Activated T-helper 9 cell treated with anti-CD3 and anti-CD28 coated beads, Interleukin-2, amount 50 U/mL, for 16 hours (primary cell): ENCODE measurements around the gene ARMC2.
A peak's percentile ranks its signal among the peaks of the same experiment; 100 is the strongest.

Experiments
- DNase-seq: peaks from one replicate; pipeline ENCODE4 v3.0.0-alpha.2; 2020; ENCODE audit warnings: low read depth

ARMC2 gene

DNA sequence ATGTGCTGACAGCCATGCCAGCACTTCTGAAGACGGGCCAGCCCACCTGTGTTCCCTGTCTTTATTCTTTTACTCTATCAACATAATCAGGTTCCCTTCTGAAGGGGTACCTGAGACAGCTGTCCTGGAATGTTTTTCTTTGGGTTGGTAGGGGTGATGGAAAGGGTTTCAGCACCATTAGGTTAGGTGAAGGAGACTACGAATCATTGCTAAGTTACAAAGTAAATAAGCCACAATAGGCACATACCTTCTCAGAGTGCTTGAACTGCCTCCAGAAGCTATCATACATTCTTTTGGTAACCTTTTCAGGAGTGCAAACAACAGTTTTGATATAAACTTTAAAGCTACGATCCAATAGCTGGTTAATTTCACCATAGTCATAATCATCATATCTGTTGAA lies 140.1 kb downstream of the ARMC2 start:
- DNase-seq, result no peak

- no peak for DNase-seq
These were observed 140.5 kb downstream of the ARMC2 start for GRCh38 chr6:108988765-108989164.

- no peak for DNase-seq
These were observed 141.5 kb downstream of the ARMC2 start for GRCh38 chr6:108989700-108990099.

DNA sequence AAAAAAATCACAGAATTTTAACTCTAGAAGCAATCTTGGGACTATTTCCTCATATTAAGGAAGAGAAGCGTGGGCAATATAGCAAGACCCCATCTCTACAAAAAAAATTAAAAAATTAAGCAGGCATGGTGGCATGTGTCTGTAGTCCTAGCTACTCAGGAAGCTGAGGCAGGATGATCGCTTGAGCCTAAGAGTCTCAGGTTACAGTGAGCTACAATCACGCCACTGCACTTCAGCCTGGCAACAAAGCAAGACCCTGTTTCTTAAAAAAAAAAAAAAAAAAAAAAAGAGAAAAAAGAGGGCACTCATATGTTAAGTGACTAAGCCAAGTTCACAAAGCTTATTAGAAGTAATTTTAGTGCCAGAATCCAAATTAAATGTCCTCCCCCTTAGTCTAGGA lies 145.7 kb downstream of the ARMC2 start:
- DNase-seq, result no peak

GRCh38 chr6:108995296-108995695 lies 147.1 kb downstream of the ARMC2 start:
- DNase-seq, result no peak

DNA sequence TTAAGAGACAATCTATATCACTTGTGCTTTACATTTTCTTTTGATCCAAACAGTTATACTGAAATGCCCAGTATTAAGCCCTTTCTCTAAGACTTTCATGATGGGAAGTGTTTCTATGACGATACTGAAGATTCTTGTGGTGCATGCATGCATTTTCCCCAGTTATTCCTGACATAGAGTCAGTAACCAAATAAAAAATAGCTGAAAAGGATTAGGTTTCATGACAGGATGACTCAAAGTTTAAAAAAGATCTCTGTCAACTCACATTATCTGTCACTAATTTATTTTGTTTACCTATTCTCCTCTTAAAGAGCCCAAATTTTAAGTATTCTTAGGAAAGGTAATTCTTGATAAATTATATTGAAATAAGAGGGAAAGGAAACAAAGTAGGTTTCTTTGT lies 148.0 kb downstream of the ARMC2 start:
- DNase-seq, result no peak

- DNase-seq, result no peak
These were observed 150.3 kb downstream of the ARMC2 start for GRCh38 chr6:108998485-108998884.

DNA sequence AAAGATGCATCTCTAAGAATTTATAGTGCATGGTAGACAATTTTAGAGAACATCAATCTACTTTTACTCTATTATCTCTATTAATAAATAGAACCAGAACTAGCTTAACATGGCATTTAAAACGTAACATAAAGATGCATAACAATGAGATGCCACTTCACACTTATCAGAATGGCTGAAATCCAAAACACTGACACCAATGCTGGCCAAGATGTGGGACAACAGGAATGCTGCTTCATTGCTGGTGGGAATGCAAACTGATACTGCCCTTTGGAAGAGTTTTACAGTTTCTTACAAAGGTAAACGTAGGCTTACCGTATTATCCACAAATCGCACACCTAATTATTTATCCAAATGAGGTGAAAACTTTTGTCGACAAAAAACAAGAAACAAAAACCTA lies 151.2 kb downstream of the ARMC2 start:
- DNase-seq, result no peak

DNA sequence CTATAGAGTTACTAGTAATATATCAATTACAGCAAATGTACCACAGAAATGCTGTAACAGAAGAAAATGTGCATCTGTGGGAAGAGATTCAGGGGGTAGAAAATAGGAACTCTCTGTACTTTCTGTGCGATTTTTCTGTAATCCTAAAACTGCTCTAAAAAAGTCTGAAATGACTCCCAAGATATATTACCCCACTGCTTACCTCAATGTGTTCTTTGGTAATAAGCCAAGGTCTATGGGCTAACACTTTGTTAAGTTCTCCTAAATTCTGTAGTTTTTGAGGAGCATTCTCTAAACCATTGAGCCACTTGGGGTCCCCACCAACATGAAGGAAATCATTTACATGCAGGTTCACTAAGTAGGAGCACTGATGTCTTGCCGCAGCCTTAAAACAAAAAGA lies 152.1 kb downstream of the ARMC2 start:
- no peak for DNase-seq

DNA sequence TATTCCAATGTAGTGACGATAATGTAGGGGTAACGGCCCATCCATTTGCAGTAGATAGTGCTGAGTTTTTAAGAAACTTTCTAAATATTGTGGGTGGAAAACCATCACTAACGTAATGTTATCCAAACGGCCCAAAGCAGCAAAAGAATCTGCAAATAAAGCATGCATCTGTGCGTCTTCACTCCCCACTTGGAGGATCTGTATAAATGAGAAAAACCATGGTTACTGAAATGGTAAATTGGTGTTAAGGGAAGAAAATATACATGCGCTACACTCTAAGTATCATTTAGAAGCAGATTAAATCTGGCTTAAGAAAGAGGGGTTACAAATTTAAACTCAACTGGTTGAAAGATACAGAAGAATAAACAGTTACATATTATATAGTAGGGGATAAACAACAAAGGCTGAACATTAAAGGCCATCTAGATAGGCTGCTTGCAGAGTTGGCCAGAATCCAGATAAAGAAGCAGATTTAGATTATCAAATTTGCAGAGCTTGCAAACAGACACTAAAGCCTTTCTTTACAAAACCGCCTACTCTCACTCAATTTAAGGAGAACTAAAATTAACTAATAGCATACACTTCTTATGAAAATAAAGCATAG lies 153.2 kb downstream of the ARMC2 start:
- DNase-seq, result no peak

- DNase-seq, result no peak
These were observed 154.0 kb downstream of the ARMC2 start for GRCh38 chr6:109002051-109002697.

- no peak for DNase-seq
These were observed 154.7 kb downstream of the ARMC2 start for GRCh38 chr6:109002882-109003281.

- DNase-seq, result no peak
These were observed 158.6 kb downstream of the ARMC2 start for GRCh38 chr6:109006818-109007217.

GRCh38 chr6:109007521-109007920 lies 159.3 kb downstream of the ARMC2 start:
- no peak for DNase-seq

DNA sequence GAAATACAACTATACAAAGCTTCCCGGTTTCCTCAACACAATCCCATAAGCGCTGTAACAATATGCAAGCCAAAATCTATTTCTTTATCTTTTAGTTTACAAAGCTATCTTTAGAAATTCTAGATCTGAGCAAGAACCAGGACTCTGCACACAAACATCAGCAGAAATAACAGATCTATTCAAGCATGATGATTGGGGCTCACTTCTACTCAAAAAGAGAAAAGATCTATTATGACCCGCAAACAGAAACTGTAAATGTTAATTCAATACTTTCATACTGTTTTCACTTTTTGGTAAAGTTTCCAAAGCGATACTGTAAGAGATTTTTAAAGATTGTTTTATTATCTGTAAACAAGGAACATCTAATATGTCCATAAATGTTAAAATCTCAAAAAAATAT lies 159.8 kb downstream of the ARMC2 start:
- DNase-seq, result no peak

GRCh38 chr6:109008537-109009235 lies 160.5 kb downstream of the ARMC2 start:
- peak; percentile 6 for DNase-seq

DNA sequence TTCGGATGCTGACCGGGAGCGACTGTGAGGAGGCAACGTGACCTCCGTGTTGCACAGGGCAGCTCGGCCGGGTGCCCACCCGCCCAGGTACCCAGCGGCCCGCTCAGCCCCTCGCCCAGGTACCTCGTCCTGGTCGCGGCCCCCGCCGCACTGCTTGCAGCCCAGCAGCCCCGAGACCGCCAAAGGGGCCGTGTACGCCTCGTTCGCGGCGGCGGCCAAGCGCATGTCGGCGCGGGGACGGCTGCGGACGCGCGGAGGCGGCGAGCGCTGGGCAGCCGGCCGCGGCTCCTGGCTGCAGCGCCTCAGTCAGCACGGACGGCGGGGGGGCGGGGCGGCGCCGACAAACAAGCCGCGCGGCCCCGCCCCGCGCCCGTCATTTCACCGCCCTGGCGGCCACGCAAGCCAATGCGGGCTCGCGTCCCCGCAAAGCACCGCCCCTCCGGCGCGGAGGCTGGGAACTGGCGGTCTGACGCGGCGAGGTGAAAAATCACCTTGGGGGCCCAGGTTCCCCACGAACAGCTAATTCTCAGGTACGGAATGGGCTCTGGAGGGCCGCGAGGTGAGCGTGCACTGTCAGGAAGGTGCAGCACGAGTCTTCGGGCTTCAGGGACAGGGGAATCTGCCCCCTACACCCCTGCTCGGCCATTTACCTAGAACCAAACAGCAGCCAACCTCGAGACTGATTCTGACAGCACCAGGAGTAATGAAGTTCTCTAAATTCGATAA lies 161.2 kb downstream of the ARMC2 start:
- DNase-seq, result peak; percentile 91

DNA sequence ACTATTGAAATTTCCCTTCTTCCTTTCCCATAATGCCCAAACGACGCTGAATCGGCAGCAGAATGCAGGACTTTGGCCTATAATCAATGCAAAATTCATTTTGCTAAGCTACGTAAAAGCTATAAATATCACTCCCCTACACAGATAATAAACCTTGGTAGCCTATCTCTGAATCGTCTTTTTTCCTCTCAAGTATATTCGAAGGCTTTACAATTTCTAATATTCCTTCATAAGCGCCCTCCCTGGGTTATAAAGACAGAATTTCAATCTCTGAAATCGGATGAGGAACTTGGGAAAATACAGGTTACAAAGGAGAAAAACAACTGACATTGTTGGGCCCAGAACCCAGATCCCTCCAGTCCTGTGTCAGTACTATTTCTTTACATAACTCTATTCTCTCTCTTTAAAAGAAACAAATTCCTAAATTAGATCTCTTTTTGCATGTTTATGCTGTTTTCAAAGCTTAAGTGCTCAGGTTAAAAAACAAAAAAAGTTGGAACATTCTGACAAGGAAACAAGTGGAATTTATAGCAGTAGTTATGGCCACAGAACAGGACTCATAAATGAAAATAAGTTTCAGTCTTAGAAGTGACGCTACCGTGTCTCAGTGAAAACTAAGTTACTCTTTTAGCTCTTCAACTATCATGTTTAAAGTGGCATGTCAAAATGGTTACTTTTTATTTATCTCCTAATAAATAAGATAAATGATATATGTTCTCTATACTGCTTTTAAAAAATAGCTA lies 161.9 kb downstream of the ARMC2 start:
- DNase-seq, result no peak

DNA sequence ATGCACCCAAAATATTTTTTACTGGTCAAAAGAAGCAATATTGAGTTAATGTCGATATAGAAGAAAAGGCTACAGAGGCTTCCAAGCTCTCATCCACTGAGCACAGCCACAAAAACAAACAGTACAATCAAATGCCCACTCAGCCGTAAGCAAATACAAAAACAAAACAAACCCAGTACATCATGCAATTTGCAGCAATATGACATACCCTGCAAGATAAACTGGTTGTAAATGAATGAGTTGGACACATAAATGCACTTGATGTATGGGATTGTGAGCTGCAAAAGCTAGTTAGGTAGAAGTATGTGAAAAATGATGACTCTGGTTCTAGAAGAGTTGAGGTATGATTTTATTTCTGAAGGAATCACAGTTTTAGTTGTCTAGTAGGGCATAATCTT lies 162.5 kb downstream of the ARMC2 start:
- no peak for DNase-seq

DNA sequence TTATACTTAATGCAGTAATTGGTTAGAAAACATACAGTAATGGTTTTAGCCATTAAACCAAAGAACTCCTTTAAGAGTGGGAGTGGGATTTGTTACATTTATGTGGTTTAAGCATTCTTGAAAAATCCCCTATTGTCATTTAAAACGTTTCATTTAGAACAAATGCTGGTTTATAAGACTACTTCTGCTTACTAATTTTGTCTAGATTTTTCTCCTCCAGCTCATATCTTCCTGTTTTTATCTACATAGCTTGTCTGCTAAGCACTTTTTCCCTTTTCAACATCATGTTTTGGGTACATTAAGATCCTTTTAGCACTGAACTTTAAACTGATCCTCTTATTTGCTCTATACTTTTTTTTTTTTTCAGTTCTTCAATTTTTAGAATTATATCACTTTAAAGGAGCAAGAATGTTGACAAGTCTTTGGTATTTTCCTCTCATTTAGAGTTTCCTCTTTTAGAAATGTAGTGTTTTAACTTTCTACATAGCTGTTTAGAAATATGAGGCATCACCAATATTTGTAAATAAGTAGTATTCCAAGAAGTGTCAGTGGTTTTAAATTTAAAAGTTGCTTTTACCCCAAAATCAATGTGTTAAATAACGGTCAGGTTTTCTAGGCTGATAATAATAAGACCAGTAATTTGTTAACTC lies 165.6 kb downstream of the ARMC2 start:
- DNase-seq, result no peak

GRCh38 chr6:109014606-109015005 lies 166.4 kb downstream of the ARMC2 start:
- no peak for DNase-seq

GRCh38 chr6:109015176-109015575 lies 167.0 kb downstream of the ARMC2 start:
- DNase-seq, result no peak
